ENCODE data around the gene PIRT. TPM values are rescaled to one million over a fixed set of nuclear protein-coding genes. Genes with fewer than 3 reads are reported as not detected.

Gene PIRT
- total RNA-seq, 1 donor from 2014 or later: not detected

GRCh38 chr17:10797476-10798328 lies 40.2 kb downstream of the PIRT start:
- intact Hi-C loops (cut with DNase I): no loop called here
- no peak for DNase-seq
- ATAC-seq (ENCODE audit: poor library complexity): peak; percentile 30

- intact Hi-C loops (cut with DNase I): no loop called here
- ATAC-seq (ENCODE audit: poor library complexity): no peak
Measured at GRCh38 chr17:10793816-10794215, 44.1 kb downstream of the PIRT start.

DNA sequence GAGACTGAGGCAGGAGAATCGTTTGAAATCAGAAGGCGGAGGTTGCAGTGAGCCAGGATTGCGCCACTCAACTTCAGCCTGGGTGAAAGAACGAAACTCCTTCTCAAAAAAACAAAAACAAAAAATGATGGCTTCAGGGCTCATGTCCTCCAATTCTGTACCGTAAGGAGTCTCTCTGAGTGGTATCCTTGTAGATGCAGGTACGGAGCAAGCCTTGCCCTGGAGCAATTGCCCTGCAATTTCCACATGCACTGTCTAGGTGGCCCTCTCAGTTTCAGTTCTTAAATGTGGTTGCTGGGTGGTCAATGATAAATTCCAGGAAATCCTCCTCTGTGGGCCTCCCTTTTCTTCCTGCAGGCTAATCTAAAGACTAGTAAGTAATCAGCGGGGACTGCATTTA lies 44.6 kb downstream of the PIRT start:
- intact Hi-C loops (cut with DNase I): no loop called here
- no peak for ATAC-seq (ENCODE audit: poor library complexity)
- DNase-seq: no peak

More at GRCh38 chr17:10793816-10794215, 44.1 kb downstream of the PIRT start:
- DNase-seq: no peak

GRCh38 chr17:10792151-10792550 lies 45.7 kb downstream of the PIRT start:
- ATAC-seq (ENCODE audit: poor library complexity) (no peak), DNase-seq (no peak)
- intact Hi-C loops (cut with DNase I): no loop called here

DNA sequence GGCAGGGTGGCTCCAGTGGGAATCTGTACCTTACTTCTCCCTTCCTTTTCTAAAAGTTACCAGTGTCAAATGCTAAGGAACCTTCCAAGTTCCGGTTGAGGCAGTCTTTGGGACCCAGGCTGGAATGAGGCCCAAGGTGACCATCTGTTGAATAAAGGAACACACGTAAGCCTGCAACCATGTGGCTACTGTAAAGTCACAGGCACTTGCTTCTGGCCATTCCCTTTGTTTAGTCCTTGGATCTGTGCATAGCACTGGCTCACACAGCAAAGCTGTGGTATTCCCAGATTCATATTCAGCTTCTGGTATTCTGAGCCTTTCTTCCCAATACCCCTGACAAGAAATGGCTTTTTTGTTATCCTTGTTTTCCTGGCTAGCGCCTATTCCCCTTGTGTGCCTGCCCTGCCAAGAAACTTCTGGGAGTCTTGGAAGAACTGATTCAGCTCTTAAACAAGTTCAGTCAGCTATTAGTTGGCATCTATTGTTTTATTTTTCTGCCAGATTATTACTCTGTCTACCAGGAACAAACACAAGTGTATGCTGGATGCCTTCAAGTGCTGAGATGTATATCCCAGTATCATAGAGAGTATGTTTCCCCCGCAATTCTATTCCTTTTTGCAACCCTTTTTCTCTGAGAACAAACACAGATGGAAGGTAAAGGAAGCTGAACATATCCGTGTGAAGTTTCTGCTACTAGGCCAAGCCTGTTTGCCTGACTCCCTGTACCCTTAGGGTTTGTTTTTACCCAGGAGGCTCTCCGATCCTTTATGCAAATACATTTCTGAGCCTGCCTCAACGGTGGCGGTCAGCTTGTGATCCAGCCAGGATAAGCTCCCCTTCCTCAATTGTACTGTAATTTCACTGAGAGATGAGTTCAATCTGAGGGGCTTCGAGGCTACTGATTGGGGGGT lies 47.1 kb downstream of the PIRT start:
- intact Hi-C loops (cut with DNase I): no loop called here
- DNase-seq: no peak
- peak; percentile 41 for ATAC-seq (ENCODE audit: poor library complexity)

GRCh38 chr17:10789694-10790271 lies 48.1 kb downstream of the PIRT start:
- ATAC-seq (ENCODE audit: poor library complexity): no peak

DNA sequence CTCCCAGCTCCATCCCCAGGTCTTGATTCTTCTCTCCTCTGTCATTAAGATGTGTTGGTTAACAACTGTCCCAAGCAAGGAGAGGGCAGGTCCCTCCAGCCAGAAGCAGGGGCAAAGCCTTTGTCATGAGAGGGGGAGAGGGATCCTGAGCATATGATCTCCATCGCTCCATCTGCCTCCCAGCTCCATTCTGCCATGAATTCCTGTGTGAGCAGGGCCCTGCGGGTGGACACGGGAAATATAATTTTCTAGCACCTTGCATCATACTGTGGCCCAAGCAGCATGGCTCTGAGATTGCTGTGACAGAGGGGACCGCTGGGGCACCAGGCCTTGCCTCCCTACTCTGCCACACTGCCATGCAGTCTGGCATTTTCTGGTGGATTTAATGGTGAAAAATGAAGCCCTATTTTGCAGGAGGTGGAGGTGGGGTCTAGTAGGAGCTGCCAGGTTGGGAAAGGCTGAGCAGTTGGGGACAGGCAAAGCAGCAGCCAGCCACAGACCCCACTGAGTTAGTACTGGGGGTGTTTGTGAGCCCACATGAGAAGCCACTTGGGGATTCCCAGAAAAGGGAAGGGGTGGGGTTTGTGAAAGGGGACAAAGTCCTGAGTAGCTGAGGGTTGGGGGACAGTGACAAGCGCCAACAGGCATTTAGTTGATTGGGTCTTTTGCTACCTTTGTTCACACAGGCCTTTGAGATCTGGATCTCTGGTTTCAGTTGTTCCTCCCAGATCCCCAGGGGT lies 50.4 kb downstream of the PIRT start:
- intact Hi-C loops (cut with DNase I): no loop called here
- ATAC-seq (ENCODE audit: poor library complexity): no peak
- DNase-seq: no peak

More at GRCh38 chr17:10789694-10790271, 48.1 kb downstream of the PIRT start:
- intact Hi-C loops (cut with DNase I): no loop called here
- no peak for DNase-seq

DNA sequence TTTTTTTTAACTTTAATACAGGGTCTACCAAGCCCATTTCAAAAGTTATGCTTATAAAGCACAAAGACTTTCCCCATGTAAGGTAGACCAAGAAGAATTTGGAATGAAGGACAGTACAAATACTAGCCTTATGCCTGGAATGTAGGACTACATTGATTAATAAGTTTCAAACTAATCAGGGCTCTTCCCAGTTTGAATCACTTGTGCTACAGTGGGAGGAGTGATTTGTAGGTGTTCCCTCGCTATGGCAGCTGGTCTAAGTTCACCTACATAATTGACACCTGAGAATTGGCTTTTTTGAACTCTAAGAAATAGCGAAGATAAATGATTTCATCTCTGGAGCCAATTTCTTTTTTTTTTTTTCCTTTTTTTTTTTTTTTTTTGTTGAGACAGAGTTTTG lies 52.6 kb downstream of the PIRT start:
- DNase-seq (no peak), ATAC-seq (ENCODE audit: poor library complexity) (no peak)
- intact Hi-C loops (cut with DNase I): no loop called here

GRCh38 chr17:10779609-10780008 lies 58.3 kb downstream of the PIRT start:
- intact Hi-C loops (cut with DNase I): no loop called here
- no peak for ATAC-seq (ENCODE audit: poor library complexity)
- DNase-seq: no peak

DNA sequence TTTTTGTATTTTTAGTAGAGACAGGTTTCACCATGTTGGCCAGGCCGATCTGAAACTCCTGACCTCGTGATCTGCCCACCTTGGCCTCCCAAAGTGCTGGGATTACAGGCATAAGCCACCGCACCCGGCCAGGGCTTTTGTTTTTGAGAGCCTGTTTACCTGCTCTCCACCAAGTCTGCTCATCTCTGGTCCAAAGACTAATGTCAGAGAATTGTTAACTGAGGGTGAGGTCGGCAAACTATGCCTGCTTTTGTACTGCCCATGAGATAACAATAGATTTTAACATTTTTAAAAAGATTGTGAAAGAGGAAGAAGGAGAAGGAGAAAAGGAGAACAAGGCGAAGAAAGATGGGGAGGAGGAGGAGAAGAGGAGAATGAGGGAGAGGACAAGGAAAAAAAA lies 60.0 kb downstream of the PIRT start:
- no peak for DNase-seq
- no peak for ATAC-seq (ENCODE audit: poor library complexity)
- intact Hi-C loops (cut with DNase I): no loop called here

DNA sequence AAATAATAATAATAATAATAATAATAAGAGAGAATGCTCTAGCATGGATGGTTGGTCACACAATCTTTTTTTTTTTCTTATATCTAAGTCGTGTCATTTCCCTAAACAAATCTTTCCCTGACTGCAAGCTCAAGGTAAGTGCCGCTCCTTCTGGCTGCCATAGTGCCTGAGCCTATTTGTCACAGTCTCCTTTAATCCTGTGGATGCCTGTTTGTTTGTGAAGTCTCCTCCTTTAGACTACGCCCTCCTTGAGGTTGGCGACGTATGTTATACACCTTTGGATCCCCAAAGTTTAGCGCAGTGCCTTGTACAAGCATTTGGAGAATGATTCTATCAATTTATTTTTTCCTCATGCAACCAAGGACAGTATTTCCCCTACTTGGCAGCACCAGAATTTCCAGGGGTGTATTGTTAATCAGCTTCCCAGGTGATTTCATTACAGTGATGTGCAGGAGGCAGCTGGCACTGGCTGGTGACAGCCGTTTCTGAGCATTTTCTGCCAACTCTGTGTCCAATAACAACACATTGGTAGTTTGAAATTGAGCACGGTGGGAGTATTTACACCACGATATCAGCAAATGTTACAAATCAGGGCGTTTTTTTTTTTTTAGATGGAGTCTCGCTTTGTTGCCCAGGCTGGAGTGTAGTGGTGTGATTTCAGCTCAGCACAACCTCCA lies 60.6 kb downstream of the PIRT start:
- intact Hi-C loops (cut with DNase I): no loop called here
- DNase-seq: no peak
- no peak for ATAC-seq (ENCODE audit: poor library complexity)

- DNase-seq (no peak), ATAC-seq (ENCODE audit: poor library complexity) (no peak)
- intact Hi-C loops (cut with DNase I): no loop called here
Measured at GRCh38 chr17:10776381-10776780, 61.5 kb downstream of the PIRT start.

DNA sequence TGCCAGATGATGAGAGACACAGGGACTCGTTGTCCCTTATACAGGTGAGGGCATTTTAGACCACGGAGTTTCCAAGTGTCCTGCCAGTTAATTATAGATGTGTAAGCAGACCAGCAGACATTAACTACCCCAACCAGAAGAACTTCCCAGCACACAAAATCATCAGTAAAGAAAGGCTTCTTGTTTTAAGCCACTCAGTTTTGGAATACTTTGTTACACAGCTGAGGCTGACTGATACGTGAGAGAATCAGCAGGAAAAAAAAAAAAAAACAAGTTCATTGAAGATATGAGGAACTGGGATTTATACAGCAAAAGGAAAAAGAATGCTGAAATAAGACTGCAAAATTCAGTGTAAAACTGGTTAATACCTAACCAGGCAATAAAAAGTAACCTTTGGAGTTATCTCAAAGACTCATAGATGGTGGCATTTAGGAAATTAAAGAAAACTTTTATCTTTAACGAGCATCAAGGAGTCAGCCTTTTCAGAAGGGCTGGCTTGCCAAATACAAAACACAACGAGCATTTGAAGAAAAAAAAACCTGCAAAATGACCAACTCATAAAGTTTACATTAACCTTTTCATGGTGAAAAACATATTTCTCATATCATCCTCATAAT lies 62.0 kb downstream of the PIRT start:
- ATAC-seq (ENCODE audit: poor library complexity) (no peak), DNase-seq (no peak)
- intact Hi-C loops (cut with DNase I): no loop called here

DNA sequence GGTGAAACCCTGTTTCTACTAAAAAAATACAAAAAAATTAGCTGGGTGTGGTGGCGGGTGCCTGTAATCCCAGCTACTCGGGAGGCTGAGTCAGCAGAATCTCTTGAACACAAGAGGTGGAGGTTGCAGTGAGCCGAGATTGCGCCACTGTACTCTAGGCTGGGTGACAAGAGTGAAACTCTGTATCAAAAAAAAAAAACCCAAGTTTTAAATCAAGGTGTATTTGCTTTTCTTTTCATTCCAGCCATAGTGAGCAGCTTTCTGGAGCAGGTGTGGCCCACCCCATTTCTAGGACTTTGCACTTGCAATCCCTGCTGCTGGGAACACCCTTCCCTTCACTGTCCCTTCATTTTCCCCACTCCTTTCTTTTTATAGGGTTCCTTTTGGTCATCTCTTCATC lies 62.8 kb downstream of the PIRT start:
- DNase-seq (no peak), ATAC-seq (ENCODE audit: poor library complexity) (no peak)
- intact Hi-C loops (cut with DNase I): no loop called here

DNA sequence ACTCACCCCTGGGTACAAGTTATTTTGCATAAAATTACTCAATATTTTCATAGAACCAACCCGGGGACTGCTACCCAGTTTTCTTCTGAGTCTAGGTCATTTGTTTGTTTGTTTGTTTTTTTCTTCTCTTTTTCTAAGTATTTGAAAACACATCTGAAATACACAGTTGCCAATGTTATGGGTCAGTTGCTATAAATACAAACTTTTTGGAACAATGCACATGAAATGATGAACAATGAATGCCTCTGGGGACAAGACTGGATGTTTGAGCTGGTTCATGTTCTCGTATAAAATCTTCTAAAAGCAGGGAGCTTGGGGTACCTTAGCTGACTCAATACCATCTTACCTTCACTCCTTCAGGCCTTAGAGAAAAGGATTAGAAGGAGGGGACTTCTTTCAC lies 64.5 kb downstream of the PIRT start:
- ATAC-seq (ENCODE audit: poor library complexity): no peak

More for the DNA sequence above, 64.5 kb downstream of the PIRT start:
- no peak for DNase-seq
- intact Hi-C loops (cut with DNase I): no loop called here
